ENCODE measurements around the gene FOXK1. TPM values are rescaled to one million over a fixed set of nuclear protein-coding genes. Genes with fewer than 3 reads are reported as not detected.

The FOXK1 gene
- total and polyA plus RNA-seq, 2 experiments from 2014 or later, result 2.3 to 12.7 TPM

DNA sequence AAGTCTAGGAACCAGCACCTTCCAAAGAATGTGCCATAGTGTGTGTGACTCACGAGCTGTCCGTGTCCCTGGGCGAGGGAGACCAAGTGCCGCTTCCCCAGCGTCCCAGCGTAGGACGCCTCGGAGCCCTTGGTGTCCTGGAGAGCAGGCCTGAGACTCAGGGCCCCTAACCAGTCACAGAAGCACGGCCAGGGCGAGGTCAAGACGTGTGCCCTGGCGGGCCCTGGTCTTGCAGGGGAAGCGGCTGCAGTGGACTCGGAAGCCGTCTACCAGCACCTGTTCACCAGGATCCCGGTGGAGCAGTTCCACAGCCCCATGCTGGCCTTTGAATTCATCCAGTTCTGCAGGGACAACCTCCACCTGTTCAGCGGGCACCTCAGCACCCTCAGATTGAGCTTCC is 103.9 kb downstream of the FOXK1 start:
- no peak for TF ChIP-seq ZNF462 (CRISPR knock-in tag; IDR thresholded peaks at IDR 0.05)
- no peak for TF ChIP-seq CREB1 (CRISPR knock-in tag; IDR thresholded peaks at IDR 0.05; ENCODE audit: low read depth)
- TF ChIP-seq, protein P1, sequence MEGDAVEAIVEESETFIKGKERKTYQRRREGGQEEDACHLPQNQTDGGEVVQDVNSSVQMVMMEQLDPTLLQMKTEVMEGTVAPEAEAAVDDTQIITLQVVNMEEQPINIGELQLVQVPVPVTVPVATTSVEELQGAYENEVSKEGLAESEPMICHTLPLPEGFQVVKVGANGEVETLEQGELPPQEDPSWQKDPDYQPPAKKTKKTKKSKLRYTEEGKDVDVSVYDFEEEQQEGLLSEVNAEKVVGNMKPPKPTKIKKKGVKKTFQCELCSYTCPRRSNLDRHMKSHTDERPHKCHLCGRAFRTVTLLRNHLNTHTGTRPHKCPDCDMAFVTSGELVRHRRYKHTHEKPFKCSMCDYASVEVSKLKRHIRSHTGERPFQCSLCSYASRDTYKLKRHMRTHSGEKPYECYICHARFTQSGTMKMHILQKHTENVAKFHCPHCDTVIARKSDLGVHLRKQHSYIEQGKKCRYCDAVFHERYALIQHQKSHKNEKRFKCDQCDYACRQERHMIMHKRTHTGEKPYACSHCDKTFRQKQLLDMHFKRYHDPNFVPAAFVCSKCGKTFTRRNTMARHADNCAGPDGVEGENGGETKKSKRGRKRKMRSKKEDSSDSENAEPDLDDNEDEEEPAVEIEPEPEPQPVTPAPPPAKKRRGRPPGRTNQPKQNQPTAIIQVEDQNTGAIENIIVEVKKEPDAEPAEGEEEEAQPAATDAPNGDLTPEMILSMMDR (conservative IDR thresholded peaks at IDR 0.05; ENCODE audit: low read depth in 2 of 2), result no peak
- no peak for TF ChIP-seq ZNF114 (CRISPR knock-in tag; IDR thresholded peaks at IDR 0.05)
- TF ChIP-seq JUNB (IDR thresholded peaks at IDR 0.05; ENCODE audit: unreplicated experiment), result no peak
- no peak for TF ChIP-seq EZH2phosphoT487 (IDR thresholded peaks at IDR 0.05; ENCODE audit: unreplicated experiment)
- no peak for TF ChIP-seq POLR2AphosphoS5 (IDR thresholded peaks at IDR 0.05; ENCODE audit: low read depth)
- H3K4me1 ChIP-seq (ENCODE audit: insufficient read depth), result no peaks in the 10 kb centered on the region
- no peak overlapping the region for H3K27ac Mint-ChIP-seq
- DNase-seq (ENCODE audit: low spot score) (no peak), ATAC-seq (no peak)
- H3K9me3 Mint-ChIP-seq, result no peaks in the 10 kb centered on the region
- H2AFZ ChIP-seq, result no peak overlapping the region
- H3K36me3 Mint-ChIP-seq (ENCODE audit: low read depth), result peaks cover 14% of the 10 kb centered on the region
- no peaks in the 10 kb centered on the region for H3K9me2 ChIP-seq (ENCODE audit: insufficient read depth)
- H3K4me1 Mint-ChIP-seq, result no peaks in the 10 kb centered on the region
- no peak overlapping the region for H3K4me3 Mint-ChIP-seq
- no peak overlapping the region for H3K4me2 ChIP-seq
- H3K27me3 ChIP-seq (ENCODE audit: insufficient read depth), result no peaks in the 10 kb centered on the region
- no peaks in the 10 kb centered on the region for H3F3A ChIP-seq (replicated peaks; ENCODE audit: low read depth)
- H3K27ac ChIP-seq (ENCODE audit: low read depth), result no peak overlapping the region
- H4K20me1 ChIP-seq (replicated peaks; ENCODE audit: insufficient read depth), result no peaks in the 10 kb centered on the region
- H3K4me3 ChIP-seq, result no peak overlapping the region
- no peaks in the 10 kb centered on the region for H3K27me3 Mint-ChIP-seq (ENCODE audit: insufficient read depth, low read depth, poor library complexity)
- H3K36me3 ChIP-seq (ENCODE audit: insufficient read depth), result no peaks in the 10 kb centered on the region; the same call in 1 of the 2 replicates
- no peaks in the 10 kb centered on the region for H3K79me2 ChIP-seq (replicated peaks; ENCODE audit: insufficient read depth)
